Endodermal cell (in vitro differentiated cells): ENCODE data around the gene CORO2A. TPM values are rescaled to one million over a fixed set of nuclear protein-coding genes. Genes with fewer than 3 reads are reported as not detected.

Experiments used
- DNase-seq: peaks from one replicate; pipeline ENCODE4 v3.0.0-alpha.2; 2017
- H3K27ac ChIP-seq: 2 replicates; pipeline ENCODE4 v1.5.1; 2013; ENCODE audit warnings: mild to moderate bottlenecking, low read depth, low read length, moderate library complexity
- H3K27me3 ChIP-seq: 2 replicates; pipeline ENCODE4 v1.6.1; 2013; ENCODE audit warnings: mild to moderate bottlenecking, low read length, moderate library complexity; ENCODE audit not compliant: insufficient read depth, control insufficient read depth, poor library complexity, severe bottlenecking
- H3K36me3 ChIP-seq: 2 replicates; pipeline ENCODE4 v1.7.0; 2013; ENCODE audit warnings: mild to moderate bottlenecking, low read length, moderate library complexity; ENCODE audit not compliant: control insufficient read depth, insufficient read depth
- H3K4me1 ChIP-seq: one replicate; pipeline ENCODE4 v1.7.0; 2013; ENCODE audit warnings: low read length; ENCODE audit not compliant: control insufficient read depth, insufficient read depth
- H3K4me3 ChIP-seq: 2 replicates; pipeline ENCODE4 v1.5.1; 2013; ENCODE audit warnings: mild to moderate bottlenecking, low read length, moderate library complexity
- H3K9ac ChIP-seq: 2 replicates; pipeline ENCODE4 v1.6.1; 2013; ENCODE audit warnings: mild to moderate bottlenecking, low read length, moderate library complexity; ENCODE audit not compliant: poor library complexity, severe bottlenecking; ENCODE audit errors: extremely low read depth
- H3K9me3 ChIP-seq: 2 replicates; pipeline ENCODE4 v1.6.1; 2013; ENCODE audit warnings: mild to moderate bottlenecking, low read length, moderate library complexity; ENCODE audit not compliant: control insufficient read depth
- H3K27ac Mint-ChIP-seq: 2 replicates; pipeline ENCODE4 v1.8.0; 2020; ENCODE audit warnings: mixed read lengths
- H3K27me3 Mint-ChIP-seq: 2 replicates; pipeline ENCODE4 v1.8.0; 2021; ENCODE audit warnings: mild to moderate bottlenecking, mixed read lengths; ENCODE audit not compliant: insufficient read depth
- H3K36me3 Mint-ChIP-seq: 2 replicates; pipeline ENCODE4 v1.8.0; 2020; ENCODE audit warnings: low read depth, mixed read lengths
- H3K4me1 Mint-ChIP-seq: 2 replicates; pipeline ENCODE4 v1.8.0; 2020; ENCODE audit warnings: mixed read lengths
- H3K4me3 Mint-ChIP-seq: 2 replicates; pipeline ENCODE4 v1.8.0; 2020; ENCODE audit warnings: mild to moderate bottlenecking, moderate library complexity, mixed read lengths
- H3K9me3 Mint-ChIP-seq: 2 replicates; pipeline ENCODE4 v1.8.0; 2020; ENCODE audit warnings: mild to moderate bottlenecking, mixed read lengths
- CTCF ChIP-seq: fragments of 200-600 bp; sonication (generic); conservative IDR thresholded peaks from 2 replicates; pipeline ENCODE4 v1.5.0; 2021; ENCODE audit warnings: antibody characterized with exemption, mild to moderate bottlenecking
- WGBS, 2 experiments: methylation state at CpG; one replicate each; pipeline versions ENCODE4 v1.1.5 to v1.1.7; 2013; ENCODE audit warnings: missing lambda C conversion rate in 2 of 2, mixed read lengths in 1 of 2; ENCODE audit not compliant: insufficient coverage in 1 of 2, insufficient read length in 1 of 2; 5-methylcytosine and 5-hydroxymethylcytosine counted together
- total RNA-seq, 2 donors: library from RNA; stranded (reverse); fragmentation: NEBNext Ultra II Directional in 1 of 2; extraction: Animal tissue kit (Norgen Biotek cat#: 25700) in 1 of 2; gene quantifications; 2 replicates in 1 of 2; 3 replicates in 1 of 2; pipeline ENCODE4 v1.2.1, GENCODE V29; 2021

Gene CORO2A
- total RNA-seq, 2 donors from 2014 or later: 21.0 to 22.8 TPM

GRCh38 chr9:98229090-98229395, 36.6 kb upstream of the CORO2A start:
- no peaks in the 10 kb centered on the region for H3K9me3 ChIP-seq
- Mint-ChIP-seq H3K9me3 (no peaks in the 10 kb centered on the region), H3K4me3 (no peak overlapping the region), H3K36me3 (peaks cover 47% of the 10 kb centered on the region), H3K27me3 (no peaks in the 10 kb centered on the region), H3K4me1 (no peaks in the 10 kb centered on the region), H3K27ac (no peak overlapping the region)
- H3K27ac ChIP-seq: no peak overlapping the region
- H3K4me1 ChIP-seq: no peaks in the 10 kb centered on the region
- H3K36me3 ChIP-seq: peaks cover 13% of the 10 kb centered on the region
- H3K9ac ChIP-seq: no peak overlapping the region
- no peak for DNase-seq
- WGBS, 2 experiments: 86 to 95% methylated on average over 4 of the region's 4 CpGs
- H3K4me3 ChIP-seq: no peak overlapping the region
- no peak for TF ChIP-seq CTCF
- no peaks in the 10 kb centered on the region for H3K27me3 ChIP-seq

- TF ChIP-seq CTCF: no peak
- Histone ChIP-seq H3K4me1 (no peaks in the 10 kb centered on the region), H3K4me3 (no peak overlapping the region), H3K27me3 (no peaks in the 10 kb centered on the region), H3K9me3 (no peaks in the 10 kb centered on the region), H3K27ac (no peak overlapping the region), H3K36me3 (peaks cover 13% of the 10 kb centered on the region), H3K9ac (no peak overlapping the region)
- peak overlapping the region; percentile 16 for H3K27ac Mint-ChIP-seq
- H3K9me3 Mint-ChIP-seq: no peaks in the 10 kb centered on the region
- H3K36me3 Mint-ChIP-seq: peaks cover 48% of the 10 kb centered on the region
- WGBS, 2 experiments: 93 to 96% methylated on average over 5 to 10 of the region's 10 CpGs
- H3K4me1 Mint-ChIP-seq: no peaks in the 10 kb centered on the region
- H3K4me3 Mint-ChIP-seq: no peak overlapping the region
- no peaks in the 10 kb centered on the region for H3K27me3 Mint-ChIP-seq
- DNase-seq: no peak
These were observed 36.1 kb upstream of the CORO2A start for GRCh38 chr9:98228392-98229089.

GRCh38 chr9:98227883-98228282, 35.4 kb upstream of the CORO2A start:
- Histone ChIP-seq H3K4me3 (no peak overlapping the region), H3K27me3 (no peaks in the 10 kb centered on the region), H3K9me3 (no peaks in the 10 kb centered on the region), H3K36me3 (peaks cover 13% of the 10 kb centered on the region), H3K4me1 (no peaks in the 10 kb centered on the region), H3K9ac (no peak overlapping the region), H3K27ac (no peak overlapping the region)
- 81 to 85% methylated on average over 4 to 7 of the region's 7 CpGs for WGBS, 2 experiments
- H3K9me3 Mint-ChIP-seq: no peaks in the 10 kb centered on the region
- H3K4me3 Mint-ChIP-seq: no peak overlapping the region
- H3K27ac Mint-ChIP-seq: no peak overlapping the region
- DNase-seq: no peak
- H3K27me3 Mint-ChIP-seq: no peaks in the 10 kb centered on the region
- H3K4me1 Mint-ChIP-seq: no peaks in the 10 kb centered on the region
- H3K36me3 Mint-ChIP-seq: peaks cover 47% of the 10 kb centered on the region
- TF ChIP-seq CTCF: no peak
